HCT116 (cell line): ENCODE measurements around the gene WLS. TPM values are rescaled to one million over a fixed set of nuclear protein-coding genes. Genes with fewer than 3 reads are reported as not detected.

Source experiments
- ATAC-seq: fragments of 200-7000 bp; cut with Tn5 transposase; 2 replicates; pipeline ENCODE4 v1.9.1; 2020; ENCODE audit warnings: mild to moderate bottlenecking, moderate library complexity
- BruUV-seq: library from RNA; stranded (reverse); fragments of 400-500 nt; replicated peaks from 2 replicates; lab custom pipeline; 2021; lab: Mats Ljungman, UMichigan
- CTCF ChIA-PET: fragments of 300-600 bp; sonication (Branson Sonifier 250); formaldehyde crosslinking; loops from one replicate; lab custom pipeline; 2021; ENCODE audit warnings: antibody characterized with exemption; lab: Charles Lee
- POLR2A ChIA-PET: fragments of 300-600, 350-600 bp; sonication (Branson Sonifier 250); formaldehyde crosslinking; loops from one replicate; lab custom pipeline; 2021; ENCODE audit warnings: antibody characterized with exemption; lab: Charles Lee
- RAD21 ChIA-PET, 2 experiments: fragments of 300-600 bp; sonication (Branson Sonifier 250); formaldehyde crosslinking; loops; one replicate each; lab custom pipeline; 2023; ENCODE audit warnings: low total read pairs in 2 of 2; ENCODE audit not compliant: uncharacterized antibody in 2 of 2, unreplicated experiment in 2 of 2, low non-redundant PET in 1 of 2; lab: Charles Lee
- DNase-seq: peaks from one replicate; pipeline ENCODE4 v3.0.0-alpha.2; 2010; ENCODE audit warnings: low read depth, low spot score
- H2AFZ ChIP-seq: fragments of 200-600 bp; shearing (Covaris generic), sonication (generic); 2 replicates; pipeline ENCODE4 v1.6.1; 2017; ENCODE audit warnings: low read depth, mixed run types, mixed read lengths, antibody characterized with exemption, low read length; ENCODE audit not compliant: poor library complexity, severe bottlenecking
- H3K27ac ChIP-seq: 2 replicates; pipeline ENCODE4 v1.5.1; 2012; ENCODE audit warnings: low read depth, low read length
- H3K27me3 ChIP-seq: fragments of 200-600 bp; sonication (generic); 2 replicates; pipeline ENCODE4 v1.6.1; 2016; ENCODE audit warnings: mixed run types, low read length, mixed read lengths; ENCODE audit not compliant: insufficient read depth
- H3K36me3 ChIP-seq, 2 experiments: fragments of 200-500 bp in 1 of 2; fragments of 200-600 bp in 1 of 2; sonication (Bioruptor generic) in 1 of 2; sonication (generic) in 1 of 2; 2 replicates each; pipeline versions ENCODE4 v1.5.1 to v1.6.1; 2014 to 2016; ENCODE audit warnings: low read length in 2 of 2, inconsistent platforms in 1 of 2, mixed read lengths in 1 of 2, mixed run types in 1 of 2; ENCODE audit not compliant: insufficient read depth in 2 of 2, control insufficient read depth in 1 of 2
- H3K4me1 ChIP-seq, 2 experiments: fragments of 200-600 bp in 1 of 2; sonication (generic) in 1 of 2; 2 replicates each; pipeline versions ENCODE4 v1.5.1 to v1.6.1; 2012 to 2017; ENCODE audit warnings: low read length in 2 of 2, inconsistent platforms in 1 of 2, mild to moderate bottlenecking in 1 of 2, mixed read lengths in 1 of 2, mixed run types in 1 of 2, moderate library complexity in 1 of 2; ENCODE audit not compliant: insufficient read depth in 2 of 2, control insufficient read depth in 1 of 2
- H3K4me2 ChIP-seq: fragments of 200-600 bp; sonication (generic); 2 replicates; pipeline ENCODE4 v1.6.1; 2017; ENCODE audit warnings: mixed run types, low read length, mixed read lengths
- H3K4me3 ChIP-seq, 2 experiments: fragments of 200-600 bp in 1 of 2; sonication (generic) in 1 of 2; replicated peaks in 1 of 2; 2 replicates each; pipeline ENCODE4 v1.5.1; 2011 to 2016; ENCODE audit warnings: low read length in 2 of 2, control low read depth in 1 of 2, low read depth in 1 of 2, mild to moderate bottlenecking in 1 of 2, mixed read lengths in 1 of 2, mixed run types in 1 of 2
- H3K79me2 ChIP-seq: fragments of 200-600 bp; sonication (generic); 2 replicates; pipeline ENCODE4 v1.6.1; 2017; ENCODE audit warnings: mild to moderate bottlenecking, mixed run types, low read length, moderate library complexity, mixed read lengths; ENCODE audit not compliant: insufficient read depth
- H3K9ac ChIP-seq: fragments of 200-600 bp; sonication (generic); 2 replicates; pipeline ENCODE4 v1.6.1; 2016; ENCODE audit warnings: low read length, mixed read lengths
- H3K9me2 ChIP-seq: fragments of 200-600 bp; sonication (generic), shearing (Covaris generic); 2 replicates; pipeline ENCODE4 v1.6.1; 2017; ENCODE audit warnings: mixed run types, mild to moderate bottlenecking, moderate library complexity; ENCODE audit not compliant: insufficient read depth
- H3K9me3 ChIP-seq, 2 experiments: fragments of 200-500 bp in 1 of 2; fragments of 200-600 bp in 1 of 2; sonication (Bioruptor generic) in 1 of 2; sonication (generic) in 1 of 2; 2 replicates each; pipeline ENCODE4 v1.6.1; 2014 to 2017; ENCODE audit warnings: low read length in 2 of 2, mixed read lengths in 2 of 2, inconsistent platforms in 1 of 2, low read depth in 1 of 2, mild to moderate bottlenecking in 1 of 2, mixed run types in 1 of 2, moderate library complexity in 1 of 2; ENCODE audit not compliant: control insufficient read depth in 1 of 2, insufficient read depth in 1 of 2
- H4K20me1 ChIP-seq: fragments of 200-600 bp; sonication (generic), shearing (Covaris generic); 2 replicates; pipeline ENCODE4 v1.6.1; 2017; ENCODE audit warnings: mixed run types, mild to moderate bottlenecking, moderate library complexity; ENCODE audit not compliant: insufficient read depth
- CBX3 ChIP-seq: IDR thresholded peaks from 2 replicates; pipeline ENCODE4 v1.6.1; 2012; ENCODE audit warnings: low read depth
- CEBPB ChIP-seq: IDR thresholded peaks from 2 replicates; pipeline ENCODE4 v1.6.1; 2012; ENCODE audit warnings: low read depth
- ELF1 ChIP-seq: IDR thresholded peaks from 2 replicates; pipeline ENCODE4 v1.6.1; 2012; ENCODE audit warnings: low read depth, borderline replicate concordance
- EZH2 ChIP-seq: fragments of 200-600 bp; sonication (generic); IDR thresholded peaks from 2 replicates; pipeline ENCODE4 v1.6.1; 2017; ENCODE audit warnings: antibody characterized with exemption, mixed run types
- FOSL1 ChIP-seq: IDR thresholded peaks from 2 replicates; pipeline ENCODE4 v1.6.1; 2012; ENCODE audit warnings: low read depth
- JUND ChIP-seq: IDR thresholded peaks from 2 replicates; pipeline ENCODE4 v1.6.1; 2012
- MAX ChIP-seq: IDR thresholded peaks from 2 replicates; pipeline ENCODE4 v1.6.1; 2012
- POLR2A ChIP-seq: IDR thresholded peaks from 2 replicates; pipeline ENCODE4 v1.7.0; 2011; ENCODE audit warnings: borderline replicate concordance; ENCODE audit not compliant: insufficient read depth, insufficient read length; ENCODE audit errors: extremely low read depth
- POLR2AphosphoS5 ChIP-seq: IDR thresholded peaks from 2 replicates; pipeline ENCODE4 v1.6.1; 2011; ENCODE audit warnings: mild to moderate bottlenecking, low read depth, low read length, moderate library complexity
- RAD21 ChIP-seq: IDR thresholded peaks from 2 replicates; pipeline ENCODE4 v1.6.1; 2012; ENCODE audit warnings: low read depth, mild to moderate bottlenecking
- REST ChIP-seq: IDR thresholded peaks from 2 replicates; pipeline ENCODE4 v1.6.1; 2012; ENCODE audit warnings: low read depth
- SIN3A ChIP-seq: IDR thresholded peaks from 2 replicates; pipeline ENCODE4 v1.6.1; 2012; ENCODE audit warnings: low read depth
- SP1 ChIP-seq: IDR thresholded peaks from 2 replicates; pipeline ENCODE4 v1.6.1; 2012; ENCODE audit warnings: low read depth
- SRF ChIP-seq: IDR thresholded peaks from 2 replicates; pipeline ENCODE4 v1.6.1; 2012; ENCODE audit warnings: low read depth
- TCF7L2 ChIP-seq: IDR thresholded peaks from 2 replicates; pipeline ENCODE4 v1.7.0; 2011; ENCODE audit warnings: borderline replicate concordance, inconsistent platforms; ENCODE audit not compliant: insufficient read depth, insufficient read length; ENCODE audit errors: extremely low read depth
- YY1 ChIP-seq: IDR thresholded peaks from 2 replicates; pipeline ENCODE4 v1.6.1; 2011; ENCODE audit warnings: low read length, low read depth, moderate library complexity, mild to moderate bottlenecking; ENCODE audit not compliant: insufficient replicate concordance; ENCODE audit errors: extremely low read depth
- ZNF274 ChIP-seq: fragments of 200-500 bp; sonication (Bioruptor generic); IDR thresholded peaks from 2 replicates; pipeline ENCODE4 v1.6.1; 2014; ENCODE audit warnings: mild to moderate bottlenecking, low read depth, low read length, inconsistent platforms
- intact Hi-C: fragments of 100-400 bp; cut with micrococcal nuclease; formaldehyde crosslinking; loops from 2 replicates; pipeline ENCODE4 v1.10.0; 2022
- total RNA-seq: library from RNA; stranded (reverse); gene quantifications from one replicate; pipeline ENCODE4 v1.2.1, GENCODE V29; 2021; ENCODE audit not compliant: unreplicated experiment

Gene WLS
- total RNA-seq, 1 experiment from 2014 or later: 38.0 TPM

DNA sequence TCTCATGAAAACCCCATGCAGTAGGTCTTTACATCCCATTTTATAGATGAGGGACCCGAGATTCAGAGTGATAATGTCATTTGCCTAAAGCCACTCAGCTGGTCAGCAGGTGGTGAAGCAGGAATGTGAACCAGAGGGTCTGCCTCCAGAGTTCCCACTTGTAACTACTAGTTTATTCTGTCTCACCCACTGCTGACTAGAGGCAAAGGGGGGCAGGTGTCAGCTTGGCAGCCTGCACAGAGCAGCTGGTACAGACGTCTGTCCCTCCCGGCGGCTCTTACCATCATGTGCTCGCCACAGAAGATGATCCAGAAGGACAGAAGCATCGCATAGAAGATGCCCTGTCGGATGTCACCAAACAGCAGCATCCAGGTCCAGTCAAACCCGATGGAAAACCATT lies 82.4 kb downstream of the WLS start:
- H3K27me3 ChIP-seq: no peaks in the 10 kb centered on the region
- H3K9me2 ChIP-seq: no peaks in the 10 kb centered on the region
- H2AFZ ChIP-seq: no peak overlapping the region
- intact Hi-C loops: no loop called here
- POLR2A ChIA-PET: no interaction called here
- no peak overlapping the region for H3K4me3 ChIP-seq
- H3K4me2 ChIP-seq: no peak overlapping the region
- H3K27ac ChIP-seq: no peak overlapping the region
- no peak for DNase-seq
- no peak for ATAC-seq
- H3K79me2 ChIP-seq: no peaks in the 10 kb centered on the region
- no peak overlapping the region for H3K9ac ChIP-seq
- peaks cover 3 to 16% of the 10 kb centered on the region in 2 experiments; a peak in 2 of 4 replicates for H3K36me3 ChIP-seq
- no TSS peak for BruUV-seq
- CTCF ChIA-PET: no interaction called here
- H3K9me3 ChIP-seq: no peaks in the 10 kb centered on the region
- no peaks in the 10 kb centered on the region for H4K20me1 ChIP-seq
- RAD21 ChIA-PET: no interaction called here
- H3K4me1 ChIP-seq: peaks cover 3 to 9% of the 10 kb centered on the region in 2 experiments; a peak in 2 of 4 replicates
- TF ChIP-seq RAD21 (no peak), EZH2 (no peak), JUND (no peak), SP1 (no peak), TCF7L2 (no peak), MAX (no peak), SRF (no peak)

DNA sequence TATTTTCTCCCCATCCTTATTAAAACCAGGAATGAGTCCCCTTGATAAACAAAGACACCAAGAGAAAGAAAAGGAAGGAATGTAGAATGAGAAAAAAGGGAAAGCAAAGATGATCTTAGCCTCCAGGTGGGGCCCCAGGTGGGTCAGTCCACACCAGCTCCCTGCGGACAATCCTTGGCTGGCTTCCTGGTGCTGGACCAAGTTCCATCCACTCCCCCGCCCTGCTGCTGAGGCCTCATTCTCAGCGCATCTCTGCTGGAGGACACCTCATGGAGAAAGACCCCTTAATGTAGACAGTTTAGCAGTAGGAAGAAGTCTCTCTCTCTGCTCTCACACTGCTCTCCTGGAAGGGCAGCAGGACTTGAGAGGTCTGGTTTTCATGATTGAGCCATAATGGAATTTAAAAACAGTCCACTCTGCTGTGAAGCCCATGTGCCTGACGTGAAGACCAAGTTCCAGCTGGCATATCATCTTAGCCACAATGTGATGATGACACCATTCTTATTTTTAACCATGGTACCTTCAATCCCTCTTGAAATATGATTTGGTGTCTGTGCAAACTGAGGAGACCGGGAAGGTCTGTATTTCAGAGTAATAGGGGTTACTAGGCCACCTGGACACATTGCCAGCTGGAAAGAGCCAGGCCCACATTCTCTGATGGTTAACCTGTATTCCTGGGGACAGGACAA lies 83.1 kb downstream of the WLS start:
- no TSS peak for BruUV-seq
- RAD21 ChIA-PET: no interaction called here
- H3K36me3 ChIP-seq: peaks cover 3 to 14% of the 10 kb centered on the region in 2 experiments; a peak in 2 of 4 replicates

More for the DNA sequence above, 83.1 kb downstream of the WLS start:
- POLR2A ChIA-PET: no interaction called here
- Histone ChIP-seq H3K4me1 (peaks cover 3 to 9% of the 10 kb centered on the region in 2 experiments; a peak in 2 of 4 replicates), H3K27ac (no peak overlapping the region), H2AFZ (no peak overlapping the region), H3K9ac (no peak overlapping the region), H3K79me2 (no peaks in the 10 kb centered on the region), H3K9me3 (no peaks in the 10 kb centered on the region), H3K4me2 (no peak overlapping the region), H4K20me1 (no peaks in the 10 kb centered on the region), H3K9me2 (no peaks in the 10 kb centered on the region), H3K4me3 (no peak overlapping the region), H3K27me3 (no peaks in the 10 kb centered on the region)
- no peak for TF ChIP-seq POLR2A
- no peak for TF ChIP-seq RAD21
- TF ChIP-seq SIN3A: no peak
- no peak for TF ChIP-seq YY1
- TF ChIP-seq ZNF274: no peak
- no peak for TF ChIP-seq FOSL1
- no peak for TF ChIP-seq SRF
- TF ChIP-seq REST: no peak
- TF ChIP-seq CBX3: no peak
- TF ChIP-seq EZH2: no peak
- TF ChIP-seq ELF1: no peak
- no peak for TF ChIP-seq POLR2AphosphoS5
- TF ChIP-seq CEBPB: no peak
- no peak for TF ChIP-seq TCF7L2
- DNase-seq (no peak), ATAC-seq (no peak)
- CTCF ChIA-PET: no interaction called here
- intact Hi-C loops: no loop called here
